Measurements from ENCODE around the gene SPSB3. TPM values are rescaled to one million over a fixed set of nuclear protein-coding genes. Genes with fewer than 3 reads are reported as not detected.
A peak's percentile ranks its signal among the peaks of the same experiment; 100 is the strongest.

SPSB3 gene
- total and polyA plus RNA-seq, 9 of the 15 experiments (the other 6 are each of a cell fraction or from before 2014, with no cell fraction given), result 0.39 to 37.4 (median 7.1) TPM

DNA sequence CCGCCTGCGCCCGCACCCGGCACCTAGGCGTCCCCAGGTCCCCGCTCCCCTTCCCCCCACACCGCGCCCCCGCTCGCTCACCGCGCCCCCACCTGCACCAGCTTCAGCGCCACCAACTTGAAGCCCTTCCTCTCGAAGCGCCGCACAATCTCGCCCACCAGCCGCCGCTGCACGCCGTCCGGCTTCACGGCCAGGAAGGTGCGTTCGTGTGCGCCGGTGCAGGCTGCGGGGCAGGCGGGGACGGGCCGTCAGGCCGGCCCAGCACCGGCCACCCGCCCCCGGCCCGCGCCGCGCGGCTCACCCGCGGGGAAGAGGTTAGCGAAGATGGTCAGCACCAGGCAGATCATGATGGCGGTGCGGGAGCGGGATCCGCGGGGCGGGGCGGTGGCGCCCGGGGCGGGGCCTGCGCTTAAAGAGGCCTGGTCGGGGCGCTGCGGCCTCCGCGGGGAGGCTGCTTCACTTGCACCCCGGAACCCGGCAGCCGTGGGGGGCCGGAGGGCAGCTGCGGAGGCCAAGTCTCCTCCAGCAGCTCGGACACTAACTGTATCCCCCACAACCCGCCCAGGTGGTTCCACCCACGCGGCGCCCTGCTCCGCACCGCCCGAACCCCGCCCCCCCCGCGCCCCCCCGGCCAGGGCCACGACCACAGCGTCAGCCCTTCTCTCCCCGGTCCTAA, 11.0 kb downstream of the SPSB3 start, which contains the start of gene NME3 (continued):
- TF ChIP-seq, protein P1, sequence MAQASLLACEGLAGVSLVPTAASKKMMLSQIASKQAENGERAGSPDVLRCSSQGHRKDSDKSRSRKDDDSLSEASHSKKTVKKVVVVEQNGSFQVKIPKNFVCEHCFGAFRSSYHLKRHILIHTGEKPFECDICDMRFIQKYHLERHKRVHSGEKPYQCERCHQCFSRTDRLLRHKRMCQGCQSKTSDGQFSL (CRISPR knock-in tag; IDR thresholded peaks at IDR 0.05), result peak; percentile 56; the same call in 1 of the 2 replicates
- TF ChIP-seq, protein P1 (tag; IDR thresholded peaks at IDR 0.05), result peak in 1 of 2 experiments; percentile 95; a peak in 2 of 4 replicates
- TF ChIP-seq ZBTB17 (CRISPR knock-in tag; IDR thresholded peaks at IDR 0.05) (0 out of 2 replicates have a peak, but pooled peaks have one; percentile 14), BRD4 (IDR thresholded peaks at IDR 0.05) (no peak), NRF1 (conservative IDR thresholded peaks at IDR 0.05 in 1 of 2, IDR thresholded peaks at IDR 0.05 in 1 of 2) (peak in 1 of 2 experiments; percentile 21; a peak in 1 of 4 replicates), PCBP1 (IDR thresholded peaks at IDR 0.05; ENCODE audit: low read depth, low read length, poor library complexity, severe bottlenecking) (peak; percentile 30), RBFOX2 (IDR thresholded peaks at IDR 0.05; ENCODE audit: low read depth, low read length) (peak; percentile 51; the same call in 1 of the 2 replicates), XRCC5 (IDR thresholded peaks at IDR 0.05; ENCODE audit: low read depth, low read length) (no peak), E2F3 (CRISPR knock-in tag; IDR thresholded peaks at IDR 0.05) (no peak), STAT5B (CRISPR knock-in tag; IDR thresholded peaks at IDR 0.05) (no peak), SIN3A (IDR thresholded peaks at IDR 0.05; ENCODE audit: borderline replicate concordance in 2 of 2, control insufficient read depth in 1 of 2, low read depth in 2 of 2, low read length in 2 of 2) (peak; percentile 59 to 76; a peak in 2 of 4 replicates), TEAD1 (CRISPR knock-in tag; IDR thresholded peaks at IDR 0.05) (peak in 1 of 2 experiments; percentile 7; a peak in 1 of 4 replicates), BRD9 (IDR thresholded peaks at IDR 0.05; ENCODE audit: low read depth, partially characterized antibody) (no peak), ZNF830 (CRISPR knock-in tag; IDR thresholded peaks at IDR 0.05) (no peak), ZNF589 (CRISPR knock-in tag; IDR thresholded peaks at IDR 0.05; ENCODE audit: low read depth) (no peak), NR2C2 (CRISPR knock-in tag; IDR thresholded peaks at IDR 0.05) (no peak), NR2C2 (tag; IDR thresholded peaks at IDR 0.05) (no peak), NFIX (CRISPR knock-in tag; IDR thresholded peaks at IDR 0.05; ENCODE audit: low read depth) (no peak)
- TF ChIP-seq, protein P2, sequence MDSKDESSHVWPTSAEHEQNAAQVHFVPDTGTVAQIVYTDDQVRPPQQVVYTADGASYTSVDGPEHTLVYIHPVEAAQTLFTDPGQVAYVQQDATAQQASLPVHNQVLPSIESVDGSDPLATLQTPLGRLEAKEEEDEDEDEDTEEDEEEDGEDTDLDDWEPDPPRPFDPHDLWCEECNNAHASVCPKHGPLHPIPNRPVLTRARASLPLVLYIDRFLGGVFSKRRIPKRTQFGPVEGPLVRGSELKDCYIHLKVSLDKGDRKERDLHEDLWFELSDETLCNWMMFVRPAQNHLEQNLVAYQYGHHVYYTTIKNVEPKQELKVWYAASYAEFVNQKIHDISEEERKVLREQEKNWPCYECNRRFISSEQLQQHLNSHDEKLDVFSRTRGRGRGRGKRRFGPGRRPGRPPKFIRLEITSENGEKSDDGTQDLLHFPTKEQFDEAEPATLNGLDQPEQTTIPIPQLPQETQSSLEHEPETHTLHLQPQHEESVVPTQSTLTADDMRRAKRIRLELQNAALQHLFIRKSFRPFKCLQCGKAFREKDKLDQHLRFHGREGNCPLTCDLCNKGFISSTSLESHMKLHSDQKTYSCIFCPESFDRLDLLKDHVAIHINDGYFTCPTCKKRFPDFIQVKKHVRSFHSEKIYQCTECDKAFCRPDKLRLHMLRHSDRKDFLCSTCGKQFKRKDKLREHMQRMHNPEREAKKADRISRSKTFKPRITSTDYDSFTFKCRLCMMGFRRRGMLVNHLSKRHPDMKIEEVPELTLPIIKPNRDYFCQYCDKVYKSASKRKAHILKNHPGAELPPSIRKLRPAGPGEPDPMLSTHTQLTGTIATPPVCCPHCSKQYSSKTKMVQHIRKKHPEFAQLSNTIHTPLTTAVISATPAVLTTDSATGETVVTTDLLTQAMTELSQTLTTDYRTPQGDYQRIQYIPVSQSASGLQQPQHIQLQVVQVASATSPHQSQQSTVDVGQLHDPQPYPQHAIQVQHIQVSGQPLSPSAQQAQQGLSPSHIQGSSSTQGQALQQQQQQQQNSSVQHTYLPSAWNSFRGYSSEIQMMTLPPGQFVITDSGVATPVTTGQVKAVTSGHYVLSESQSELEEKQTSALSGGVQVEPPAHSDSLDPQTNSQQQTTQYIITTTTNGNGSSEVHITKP (IDR thresholded peaks at IDR 0.05; ENCODE audit: partially characterized antibody), result peak; percentile 86
- TF ChIP-seq, protein P3, sequence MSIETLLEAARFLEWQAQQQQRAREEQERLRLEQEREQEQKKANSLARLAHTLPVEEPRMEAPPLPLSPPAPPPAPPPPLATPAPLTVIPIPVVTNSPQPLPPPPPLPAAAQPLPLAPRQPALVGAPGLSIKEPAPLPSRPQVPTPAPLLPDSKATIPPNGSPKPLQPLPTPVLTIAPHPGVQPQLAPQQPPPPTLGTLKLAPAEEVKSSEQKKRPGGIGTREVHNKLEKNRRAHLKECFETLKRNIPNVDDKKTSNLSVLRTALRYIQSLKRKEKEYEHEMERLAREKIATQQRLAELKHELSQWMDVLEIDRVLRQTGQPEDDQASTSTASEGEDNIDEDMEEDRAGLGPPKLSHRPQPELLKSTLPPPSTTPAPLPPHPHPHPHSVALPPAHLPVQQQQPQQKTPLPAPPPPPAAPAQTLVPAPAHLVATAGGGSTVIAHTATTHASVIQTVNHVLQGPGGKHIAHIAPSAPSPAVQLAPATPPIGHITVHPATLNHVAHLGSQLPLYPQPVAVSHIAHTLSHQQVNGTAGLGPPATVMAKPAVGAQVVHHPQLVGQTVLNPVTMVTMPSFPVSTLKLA (conservative IDR thresholded peaks at IDR 0.05), result peak in 1 of 2 experiments; percentile 36; a peak in 1 of 4 replicates
- TF ChIP-seq, protein P4, sequence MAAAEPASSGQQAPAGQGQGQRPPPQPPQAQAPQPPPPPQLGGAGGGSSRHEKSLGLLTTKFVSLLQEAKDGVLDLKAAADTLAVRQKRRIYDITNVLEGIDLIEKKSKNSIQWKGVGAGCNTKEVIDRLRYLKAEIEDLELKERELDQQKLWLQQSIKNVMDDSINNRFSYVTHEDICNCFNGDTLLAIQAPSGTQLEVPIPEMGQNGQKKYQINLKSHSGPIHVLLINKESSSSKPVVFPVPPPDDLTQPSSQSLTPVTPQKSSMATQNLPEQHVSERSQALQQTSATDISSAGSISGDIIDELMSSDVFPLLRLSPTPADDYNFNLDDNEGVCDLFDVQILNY (CRISPR knock-in tag; IDR thresholded peaks at IDR 0.05), result no peak

All from K562 (cell line).